ENCODE measurements around the gene ANO6.

DNA sequence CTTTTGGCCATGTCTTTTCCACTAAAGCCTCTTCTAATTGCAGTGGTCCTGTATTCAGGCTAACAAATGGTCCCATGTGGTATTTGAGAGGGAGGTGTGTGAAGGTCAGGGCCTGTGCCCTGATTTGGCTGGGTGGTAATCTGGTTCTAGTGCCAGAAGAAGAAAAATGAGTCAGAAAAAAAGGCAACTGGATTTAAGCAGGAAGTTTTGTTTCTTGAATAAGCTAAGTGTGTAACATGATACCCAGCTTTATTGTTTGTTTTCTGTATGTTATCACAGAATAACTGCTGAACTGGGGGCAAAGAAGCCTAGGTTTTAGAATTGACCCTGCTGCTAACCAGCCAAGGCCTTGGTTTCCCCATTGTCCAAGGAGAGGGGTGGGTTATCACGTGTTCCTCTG lies 134.0 kb downstream of the ANO6 start:
- TF ChIP-seq, protein P1, sequence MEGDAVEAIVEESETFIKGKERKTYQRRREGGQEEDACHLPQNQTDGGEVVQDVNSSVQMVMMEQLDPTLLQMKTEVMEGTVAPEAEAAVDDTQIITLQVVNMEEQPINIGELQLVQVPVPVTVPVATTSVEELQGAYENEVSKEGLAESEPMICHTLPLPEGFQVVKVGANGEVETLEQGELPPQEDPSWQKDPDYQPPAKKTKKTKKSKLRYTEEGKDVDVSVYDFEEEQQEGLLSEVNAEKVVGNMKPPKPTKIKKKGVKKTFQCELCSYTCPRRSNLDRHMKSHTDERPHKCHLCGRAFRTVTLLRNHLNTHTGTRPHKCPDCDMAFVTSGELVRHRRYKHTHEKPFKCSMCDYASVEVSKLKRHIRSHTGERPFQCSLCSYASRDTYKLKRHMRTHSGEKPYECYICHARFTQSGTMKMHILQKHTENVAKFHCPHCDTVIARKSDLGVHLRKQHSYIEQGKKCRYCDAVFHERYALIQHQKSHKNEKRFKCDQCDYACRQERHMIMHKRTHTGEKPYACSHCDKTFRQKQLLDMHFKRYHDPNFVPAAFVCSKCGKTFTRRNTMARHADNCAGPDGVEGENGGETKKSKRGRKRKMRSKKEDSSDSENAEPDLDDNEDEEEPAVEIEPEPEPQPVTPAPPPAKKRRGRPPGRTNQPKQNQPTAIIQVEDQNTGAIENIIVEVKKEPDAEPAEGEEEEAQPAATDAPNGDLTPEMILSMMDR (IDR thresholded peaks at IDR 0.05), result no peak
- no peak for TF ChIP-seq EZH2 (IDR thresholded peaks at IDR 0.05; ENCODE audit: borderline replicate concordance, insufficient read depth, low read depth, low read length, poor library complexity, severe bottlenecking)

Data from B cell (primary cell).